OCI-LY7 (cell line): Measurements from ENCODE around the gene SOX9. TPM values are rescaled to one million over a fixed set of nuclear protein-coding genes. Genes with fewer than 3 reads are reported as not detected.

ENCODE experiments used
- BruUV-seq: library from RNA; stranded (reverse); fragments of 400-500 nt; replicated peaks from 2 replicates; lab custom pipeline; 2021; lab: Mats Ljungman, UMichigan
- CTCF ChIA-PET: fragments of 300-600 bp; sonication (Branson Sonifier 250); formaldehyde crosslinking; loops from one replicate; lab custom pipeline; 2022; ENCODE audit warnings: antibody characterized with exemption; ENCODE audit not compliant: unreplicated experiment; lab: Charles Lee
- POLR2A ChIA-PET: fragments of 300-600 bp; sonication (Branson Sonifier 250); formaldehyde crosslinking; loops from one replicate; lab custom pipeline; 2022; ENCODE audit warnings: antibody characterized with exemption; lab: Charles Lee
- DNase-seq: peaks from one replicate; pipeline ENCODE4 v3.0.0-alpha.2; 2015; ENCODE audit warnings: low spot score
- H2AFZ ChIP-seq: fragments of 200-600 bp; sonication (generic), shearing (Covaris generic); 2 replicates; pipeline ENCODE4 v1.6.1; 2014; ENCODE audit warnings: mild to moderate bottlenecking, antibody characterized with exemption, low read length, moderate library complexity
- H3K27ac ChIP-seq: fragments of 200-600 bp; sonication (generic); 2 replicates; pipeline ENCODE4 v1.5.1; 2014; ENCODE audit warnings: mixed run types, low read depth, mild to moderate bottlenecking, moderate library complexity, low read length, inconsistent platforms; ENCODE audit not compliant: poor library complexity, severe bottlenecking
- H3K36me3 ChIP-seq: fragments of 200-600 bp; sonication (generic); 2 replicates; pipeline ENCODE4 v1.6.1; 2014; ENCODE audit warnings: mild to moderate bottlenecking, antibody characterized with exemption, low read length, moderate library complexity, mixed read lengths; ENCODE audit not compliant: insufficient read depth
- H3K4me1 ChIP-seq: fragments of 200-600 bp; sonication (generic); 2 replicates; pipeline ENCODE4 v1.5.1; 2014; ENCODE audit warnings: mild to moderate bottlenecking, low read length; ENCODE audit not compliant: insufficient read depth, poor library complexity, severe bottlenecking
- H3K4me2 ChIP-seq: fragments of 200-600 bp; sonication (generic); 2 replicates; pipeline ENCODE4 v1.6.1; 2014; ENCODE audit warnings: mild to moderate bottlenecking, low read length
- H3K4me3 ChIP-seq: fragments of 200-600 bp; sonication (generic); 2 replicates; pipeline ENCODE4 v1.5.1; 2014; ENCODE audit warnings: mild to moderate bottlenecking, low read depth, low read length; ENCODE audit not compliant: poor library complexity, severe bottlenecking
- H3K79me2 ChIP-seq: fragments of 200-600 bp; sonication (generic); 2 replicates; pipeline ENCODE4 v1.6.1; 2016; ENCODE audit warnings: low read depth, mild to moderate bottlenecking, low read length, moderate library complexity, mixed read lengths; ENCODE audit not compliant: insufficient read depth
- H3K9me2 ChIP-seq: fragments of 200-600 bp; sonication (generic); 2 replicates; pipeline ENCODE4 v1.6.1; 2016; ENCODE audit warnings: mild to moderate bottlenecking, low read length, mixed read lengths; ENCODE audit not compliant: insufficient read depth
- H3K9me3 ChIP-seq: fragments of 200-600 bp; sonication (generic); 2 replicates; pipeline ENCODE4 v1.6.1; 2014; ENCODE audit warnings: mild to moderate bottlenecking, mixed run types, low read length, mixed read lengths
- H4K20me1 ChIP-seq: fragments of 200-600 bp; sonication (generic); 2 replicates; pipeline ENCODE4 v1.6.1; 2014; ENCODE audit warnings: mild to moderate bottlenecking, antibody characterized with exemption, low read length, moderate library complexity, mixed read lengths; ENCODE audit not compliant: insufficient read depth
- EZH2phosphoT487 ChIP-seq: fragments of 200-600 bp; sonication (generic); IDR thresholded peaks from 2 replicates; pipeline ENCODE4 v1.6.1; 2018; ENCODE audit warnings: low read depth, borderline replicate concordance, mild to moderate bottlenecking, mixed run types, antibody characterized with exemption, low read length, moderate library complexity, mixed read lengths
- intact Hi-C: fragments of 100-400 bp; cut with micrococcal nuclease; formaldehyde crosslinking; loops from one replicate; pipeline ENCODE4 v1.10.0; 2022; ENCODE audit not compliant: unreplicated experiment
- total RNA-seq, 2 experiments: library from RNA; depleted of rRNA in 1 of 2; stranded (reverse); fragments of >200 nt in 1 of 2; shearing (Covaris generic) in 1 of 2; gene quantifications; 2 replicates each; pipeline ENCODE4 v1.2.3, GENCODE V29; 2014 to 2022
- TF ChIP-seq, protein P1 (sequence below): fragments of 200-600 bp; sonication (generic); conservative IDR thresholded peaks from 2 replicates; pipeline ENCODE4 v1.5.1; 2014; ENCODE audit warnings: mild to moderate bottlenecking, antibody characterized with exemption, low read length, moderate library complexity, mixed read lengths

Gene SOX9
- total RNA-seq, 2 experiments from 2014 or later: not detected

GRCh38 chr17:72079700-72080099 is 41.1 kb upstream of the SOX9 start:
- no peak overlapping the region for H3K4me2 ChIP-seq
- H3K79me2 ChIP-seq: no peaks in the 10 kb centered on the region
- TF ChIP-seq EZH2phosphoT487: no peak
- TF ChIP-seq, protein P1, sequence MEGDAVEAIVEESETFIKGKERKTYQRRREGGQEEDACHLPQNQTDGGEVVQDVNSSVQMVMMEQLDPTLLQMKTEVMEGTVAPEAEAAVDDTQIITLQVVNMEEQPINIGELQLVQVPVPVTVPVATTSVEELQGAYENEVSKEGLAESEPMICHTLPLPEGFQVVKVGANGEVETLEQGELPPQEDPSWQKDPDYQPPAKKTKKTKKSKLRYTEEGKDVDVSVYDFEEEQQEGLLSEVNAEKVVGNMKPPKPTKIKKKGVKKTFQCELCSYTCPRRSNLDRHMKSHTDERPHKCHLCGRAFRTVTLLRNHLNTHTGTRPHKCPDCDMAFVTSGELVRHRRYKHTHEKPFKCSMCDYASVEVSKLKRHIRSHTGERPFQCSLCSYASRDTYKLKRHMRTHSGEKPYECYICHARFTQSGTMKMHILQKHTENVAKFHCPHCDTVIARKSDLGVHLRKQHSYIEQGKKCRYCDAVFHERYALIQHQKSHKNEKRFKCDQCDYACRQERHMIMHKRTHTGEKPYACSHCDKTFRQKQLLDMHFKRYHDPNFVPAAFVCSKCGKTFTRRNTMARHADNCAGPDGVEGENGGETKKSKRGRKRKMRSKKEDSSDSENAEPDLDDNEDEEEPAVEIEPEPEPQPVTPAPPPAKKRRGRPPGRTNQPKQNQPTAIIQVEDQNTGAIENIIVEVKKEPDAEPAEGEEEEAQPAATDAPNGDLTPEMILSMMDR: no peak
- H3K9me2 ChIP-seq: no peaks in the 10 kb centered on the region
- no peaks in the 10 kb centered on the region for H3K4me1 ChIP-seq
- ChIA-PET POLR2A (interaction anchor here (0.5 kb wide), 1 partner anchor 183 kb away, joined by 3 read pairs; no protein-coding TSS in a partner anchor), CTCF (no interaction called here)
- no peaks in the 10 kb centered on the region for H3K9me3 ChIP-seq
- no peaks in the 10 kb centered on the region for H3K36me3 ChIP-seq
- H3K27ac ChIP-seq: no peak overlapping the region
- BruUV-seq: no TSS peak
- H3K4me3 ChIP-seq: no peak overlapping the region
- H2AFZ ChIP-seq: no peak overlapping the region
- intact Hi-C loops: no loop called here
- no peak for DNase-seq
- no peaks in the 10 kb centered on the region for H4K20me1 ChIP-seq

- POLR2A ChIA-PET: interaction anchor here (0.6 kb wide), 1 partner anchor 527 kb away, joined by 3 read pairs; no protein-coding TSS in a partner anchor
- no peaks in the 10 kb centered on the region for H3K9me3 ChIP-seq
- no peaks in the 10 kb centered on the region for H3K79me2 ChIP-seq
- H3K4me1 ChIP-seq: no peaks in the 10 kb centered on the region
- intact Hi-C loops: no loop called here
- TF ChIP-seq, protein P1: no peak
- no peak for DNase-seq
- no TSS peak for BruUV-seq
- no peak overlapping the region for H2AFZ ChIP-seq
- no peaks in the 10 kb centered on the region for H4K20me1 ChIP-seq
- H3K4me3 ChIP-seq: no peak overlapping the region
- H3K4me2 ChIP-seq: no peak overlapping the region
- H3K36me3 ChIP-seq: no peaks in the 10 kb centered on the region
- H3K27ac ChIP-seq: no peak overlapping the region
- CTCF ChIA-PET: no interaction called here
- no peaks in the 10 kb centered on the region for H3K9me2 ChIP-seq
These were observed 32.9 kb upstream of the SOX9 start for GRCh38 chr17:72087876-72088275.

- H3K9me3 ChIP-seq: no peaks in the 10 kb centered on the region
- H3K27ac ChIP-seq: no peak overlapping the region
- H3K9me2 ChIP-seq: no peaks in the 10 kb centered on the region
- H3K79me2 ChIP-seq: no peaks in the 10 kb centered on the region
- POLR2A ChIA-PET: no interaction called here
- no peak for DNase-seq
- H3K36me3 ChIP-seq: no peaks in the 10 kb centered on the region
- CTCF ChIA-PET: no interaction called here
- intact Hi-C loops: no loop called here
- no peak overlapping the region for H3K4me3 ChIP-seq
- H4K20me1 ChIP-seq: no peaks in the 10 kb centered on the region
- no peak overlapping the region for H3K4me2 ChIP-seq
- TF ChIP-seq, protein P1: no peak
- no peak for TF ChIP-seq EZH2phosphoT487
- H3K4me1 ChIP-seq: no peaks in the 10 kb centered on the region
- no peak overlapping the region for H2AFZ ChIP-seq
- no TSS peak for BruUV-seq
These were observed 31.3 kb upstream of the SOX9 start for GRCh38 chr17:72089453-72089987.
